Stimulated activated CD4-positive, alpha-beta T cell treated with anti-CD3 and anti-CD28 coated beads, Interleukin-15, amount 100 ng/mL, for 24 hours (primary cell): Measurements from ENCODE around the gene MORN1.
A peak's percentile ranks its signal among the peaks of the same experiment; 100 is the strongest.

Experiments
- DNase-seq: peaks from one replicate; pipeline ENCODE4 v3.0.0-alpha.2; 2020

MORN1 gene

GRCh38 chr1:2418791-2419320 lies 27.5 kb upstream of the MORN1 start:
- DNase-seq: no peak

- DNase-seq: no peak
Measured at GRCh38 chr1:2417833-2418225, 26.5 kb upstream of the MORN1 start.

GRCh38 chr1:2417083-2417832 lies 25.9 kb upstream of the MORN1 start:
- no peak for DNase-seq

GRCh38 chr1:2416403-2416802 lies 25.0 kb upstream of the MORN1 start:
- peak; percentile 56 for DNase-seq

- peak; percentile 70 for DNase-seq
Measured at GRCh38 chr1:2415801-2416208, 24.5 kb upstream of the MORN1 start.

GRCh38 chr1:2415337-2415736 lies 24.0 kb upstream of the MORN1 start:
- no peak for DNase-seq

- DNase-seq: peak; percentile 87
Measured at GRCh38 chr1:2414297-2414958, 23.1 kb upstream of the MORN1 start.

GRCh38 chr1:2413495-2414296 lies 22.3 kb upstream of the MORN1 start:
- peak; percentile 56 for DNase-seq

- no peak for DNase-seq
Measured at GRCh38 chr1:2412773-2413494, 21.6 kb upstream of the MORN1 start.

- DNase-seq: peak; percentile 100
Measured at GRCh38 chr1:2412395-2412772, 21.0 kb upstream of the MORN1 start, which contains the start of gene PEX10. PEX10 (minus strand) TSS chr1:2412564; CDS start chr1:2412502, 62 bp downstream.

- DNase-seq: no peak
Measured at GRCh38 chr1:2411801-2412394, 20.5 kb upstream of the MORN1 start.

GRCh38 chr1:2409745-2410144 lies 18.4 kb upstream of the MORN1 start:
- DNase-seq: no peak

- no peak for DNase-seq
Measured at GRCh38 chr1:2408859-2409276, 17.5 kb upstream of the MORN1 start.

- no peak for DNase-seq
Measured at GRCh38 chr1:2408456-2408855, 17.1 kb upstream of the MORN1 start.

- no peak for DNase-seq
Measured at GRCh38 chr1:2407991-2408275, 16.6 kb upstream of the MORN1 start.

GRCh38 chr1:2407166-2407990 lies 16.0 kb upstream of the MORN1 start:
- DNase-seq: no peak

- DNase-seq: no peak
Measured at GRCh38 chr1:2406451-2407041, 15.2 kb upstream of the MORN1 start.

GRCh38 chr1:2405588-2406295 lies 14.4 kb upstream of the MORN1 start:
- no peak for DNase-seq

GRCh38 chr1:2404890-2405511 lies 13.6 kb upstream of the MORN1 start:
- no peak for DNase-seq
